Stimulated activated naive B cell treated with anti-CD40 and anti-IgM and Interleukin-4, amounts not matched to agents 10 μg/mL and 1 μg/mL and 100 μg/mL, for 72 hours (primary cell): ENCODE results near the gene TSPO2.

Experiments
- ATAC-seq, 2 donors: fragments of 150-1000 bp; cut with Tn5 transposase; replicated peaks; 2 replicates each; pipeline ENCODE4 v1.10.0; 2021; ENCODE audit warnings: moderate library complexity in 1 of 2
- DNase-seq: peaks from one replicate; pipeline ENCODE4 v3.0.0; 2021
- H3K27ac Mint-ChIP-seq: one replicate; pipeline ENCODE4 v1.8.0; 2022; ENCODE audit warnings: mild to moderate bottlenecking, mixed read lengths
- H3K27me3 Mint-ChIP-seq, 2 donors: one replicate each; pipeline ENCODE4 v1.8.0; 2022; ENCODE audit warnings: mixed read lengths in 2 of 2
- H3K36me3 Mint-ChIP-seq, 2 donors: one replicate each; pipeline ENCODE4 v1.8.0; 2022; ENCODE audit warnings: mixed read lengths in 2 of 2, mild to moderate bottlenecking in 1 of 2
- H3K4me1 Mint-ChIP-seq, 2 donors: one replicate each; pipeline ENCODE4 v1.8.0; 2022; ENCODE audit warnings: mixed read lengths in 2 of 2, mild to moderate bottlenecking in 1 of 2
- H3K4me3 Mint-ChIP-seq, 2 donors: one replicate each; pipeline ENCODE4 v1.8.0; 2022; ENCODE audit warnings: mild to moderate bottlenecking in 2 of 2, mixed read lengths in 2 of 2, moderate library complexity in 1 of 2
- H3K9me3 Mint-ChIP-seq, 2 donors: one replicate each; pipeline ENCODE4 v1.8.0; 2022; ENCODE audit warnings: mixed read lengths in 2 of 2, mild to moderate bottlenecking in 1 of 2

The TSPO2 gene

GRCh38 chr6:41066867-41067304 lies 24.6 kb downstream of the TSPO2 start:
- DNase-seq (no peak), ATAC-seq (no peak)
- Mint-ChIP-seq H3K4me3 (no peak overlapping the region), H3K27me3 (no peaks in the 10 kb centered on the region), H3K27ac (no peak overlapping the region), H3K4me1 (peaks cover 8 to 20% of the 10 kb centered on the region in 2 donors), H3K9me3 (no peaks in the 10 kb centered on the region), H3K36me3 (peaks cover 24 to 29% of the 10 kb centered on the region in 2 donors)

GRCh38 chr6:41071501-41071922 lies 29.2 kb downstream of the TSPO2 start:
- no peak for ATAC-seq
- Mint-ChIP-seq H3K27me3 (no peaks in the 10 kb centered on the region), H3K4me1 (peaks cover 30 to 47% of the 10 kb centered on the region in 2 donors), H3K4me3 (peak overlapping the region; percentile 92 to 97), H3K36me3 (peaks cover 19 to 31% of the 10 kb centered on the region in 2 donors), H3K9me3 (no peaks in the 10 kb centered on the region), H3K27ac (peak overlapping the region; percentile 99)
- no peak for DNase-seq

- peak; percentile 83 to 84 for ATAC-seq
- no peaks in the 10 kb centered on the region for H3K27me3 Mint-ChIP-seq
- H3K36me3 Mint-ChIP-seq: peaks cover 12 to 24% of the 10 kb centered on the region in 2 donors
- peak; percentile 100 for DNase-seq
- no peaks in the 10 kb centered on the region for H3K9me3 Mint-ChIP-seq
- peaks cover 26 to 42% of the 10 kb centered on the region in 2 donors for H3K4me1 Mint-ChIP-seq
- H3K27ac Mint-ChIP-seq: peak within 1 kb of the TSS; percentile 99
- H3K4me3 Mint-ChIP-seq: peak within 1 kb of the TSS; percentile 92 to 97
These were observed 29.9 kb downstream of the TSPO2 start, which contains the start of gene OARD1 for GRCh38 chr6:41071923-41072835. Gene OARD1, minus strand, starts transcription at chr6:41072356. Its CDS starts 722 bp downstream, at chr6:41071634.

- peak within 1 kb of the TSS; percentile 92 to 97 for H3K4me3 Mint-ChIP-seq
- ATAC-seq (peak; percentile 72 to 73), DNase-seq (no peak)
- no peaks in the 10 kb centered on the region for H3K27me3 Mint-ChIP-seq
- peak within 1 kb of the TSS; percentile 99 for H3K27ac Mint-ChIP-seq
- peaks cover 27 to 42% of the 10 kb centered on the region in 2 donors for H3K4me1 Mint-ChIP-seq
- peaks cover 6 to 18% of the 10 kb centered on the region in 2 donors for H3K36me3 Mint-ChIP-seq
- no peaks in the 10 kb centered on the region for H3K9me3 Mint-ChIP-seq
These were observed 30.6 kb downstream of the TSPO2 start, which contains the start of gene NFYA for GRCh38 chr6:41072836-41073202. Gene NFYA, plus strand, starts transcription at chr6:41072974. Its CDS starts 6,116 bp downstream, at chr6:41079090.

GRCh38 chr6:41073203-41073967 lies 31.1 kb downstream of the TSPO2 start:
- peak; percentile 25 to 26 for ATAC-seq
- Mint-ChIP-seq H3K4me1 (peaks cover 27 to 42% of the 10 kb centered on the region in 2 donors), H3K27ac (peak overlapping the region; percentile 99), H3K27me3 (no peaks in the 10 kb centered on the region), H3K9me3 (no peaks in the 10 kb centered on the region), H3K4me3 (peak overlapping the region; percentile 92 to 97), H3K36me3 (peaks cover 6 to 15% of the 10 kb centered on the region in 2 donors)
- DNase-seq: peak; percentile 74

- ATAC-seq (no peak), DNase-seq (no peak)
- Mint-ChIP-seq H3K27me3 (no peaks in the 10 kb centered on the region), H3K4me3 (peak overlapping the region; percentile 92 to 96), H3K36me3 (peaks cover 8 to 19% of the 10 kb centered on the region in 2 donors), H3K4me1 (peaks cover 29 to 47% of the 10 kb centered on the region in 2 donors), H3K9me3 (no peaks in the 10 kb centered on the region), H3K27ac (peak overlapping the region; percentile 96)
These were observed 31.9 kb downstream of the TSPO2 start for GRCh38 chr6:41073968-41074691.

- no peaks in the 10 kb centered on the region for H3K27me3 Mint-ChIP-seq
- peak overlapping the region; percentile 96 for H3K27ac Mint-ChIP-seq
- peak overlapping the region; percentile 92 to 96 for H3K4me3 Mint-ChIP-seq
- no peak for DNase-seq
- H3K4me1 Mint-ChIP-seq: peaks cover 29 to 50% of the 10 kb centered on the region in 2 donors
- peaks cover 8 to 22% of the 10 kb centered on the region in 2 donors for H3K36me3 Mint-ChIP-seq
- no peak for ATAC-seq
- no peaks in the 10 kb centered on the region for H3K9me3 Mint-ChIP-seq
These were observed 32.6 kb downstream of the TSPO2 start for GRCh38 chr6:41074692-41075436.

GRCh38 chr6:41075651-41076626 lies 33.7 kb downstream of the TSPO2 start:
- peaks cover 16 to 31% of the 10 kb centered on the region in 2 donors for H3K36me3 Mint-ChIP-seq

GRCh38 chr6:41077536-41077935 lies 35.3 kb downstream of the TSPO2 start:
- Mint-ChIP-seq H3K4me1 (peaks cover 31 to 51% of the 10 kb centered on the region in 2 donors), H3K36me3 (peaks cover 25 to 38% of the 10 kb centered on the region in 2 donors), H3K27ac (no peak overlapping the region), H3K9me3 (no peaks in the 10 kb centered on the region), H3K4me3 (no peak overlapping the region), H3K27me3 (no peaks in the 10 kb centered on the region)
- DNase-seq: no peak
- no peak for ATAC-seq

More at GRCh38 chr6:41075651-41076626, 33.7 kb downstream of the TSPO2 start:
- peak overlapping the region; percentile 5 to 17 for H3K4me3 Mint-ChIP-seq
- no peaks in the 10 kb centered on the region for H3K9me3 Mint-ChIP-seq
- H3K27me3 Mint-ChIP-seq: no peaks in the 10 kb centered on the region
- peak overlapping the region; percentile 47 for H3K27ac Mint-ChIP-seq
- DNase-seq (no peak), ATAC-seq (no peak)
- H3K4me1 Mint-ChIP-seq: peaks cover 31 to 54% of the 10 kb centered on the region in 2 donors

GRCh38 chr6:41078101-41078500 lies 35.8 kb downstream of the TSPO2 start:
- Mint-ChIP-seq H3K9me3 (no peaks in the 10 kb centered on the region), H3K27me3 (no peaks in the 10 kb centered on the region), H3K36me3 (peaks cover 25 to 40% of the 10 kb centered on the region in 2 donors), H3K27ac (no peak overlapping the region), H3K4me1 (peaks cover 31 to 51% of the 10 kb centered on the region in 2 donors), H3K4me3 (no peak overlapping the region)
- ATAC-seq: no peak
- no peak for DNase-seq

GRCh38 chr6:41079080-41079479 lies 36.8 kb downstream of the TSPO2 start:
- no peak overlapping the region for H3K27ac Mint-ChIP-seq
- no peaks in the 10 kb centered on the region for H3K9me3 Mint-ChIP-seq
- H3K4me3 Mint-ChIP-seq: no peak overlapping the region
- H3K36me3 Mint-ChIP-seq: peaks cover 25 to 45% of the 10 kb centered on the region in 2 donors
- no peaks in the 10 kb centered on the region for H3K27me3 Mint-ChIP-seq
- no peak for DNase-seq
- H3K4me1 Mint-ChIP-seq: peaks cover 28 to 45% of the 10 kb centered on the region in 2 donors
- ATAC-seq: no peak

GRCh38 chr6:41080621-41081020 lies 38.4 kb downstream of the TSPO2 start:
- peaks cover 16 to 29% of the 10 kb centered on the region in 2 donors for H3K4me1 Mint-ChIP-seq
- H3K27ac Mint-ChIP-seq: peak overlapping the region; percentile 72
- peaks cover 24 to 43% of the 10 kb centered on the region in 2 donors for H3K36me3 Mint-ChIP-seq
- no peaks in the 10 kb centered on the region for H3K27me3 Mint-ChIP-seq
- peak overlapping the region in 1 of 2 donors; percentile 1 for H3K4me3 Mint-ChIP-seq
- ATAC-seq (no peak), DNase-seq (no peak)
- H3K9me3 Mint-ChIP-seq: no peaks in the 10 kb centered on the region
